ENCODE measurements around the gene HSF2BP.

HSF2BP gene

DNA sequence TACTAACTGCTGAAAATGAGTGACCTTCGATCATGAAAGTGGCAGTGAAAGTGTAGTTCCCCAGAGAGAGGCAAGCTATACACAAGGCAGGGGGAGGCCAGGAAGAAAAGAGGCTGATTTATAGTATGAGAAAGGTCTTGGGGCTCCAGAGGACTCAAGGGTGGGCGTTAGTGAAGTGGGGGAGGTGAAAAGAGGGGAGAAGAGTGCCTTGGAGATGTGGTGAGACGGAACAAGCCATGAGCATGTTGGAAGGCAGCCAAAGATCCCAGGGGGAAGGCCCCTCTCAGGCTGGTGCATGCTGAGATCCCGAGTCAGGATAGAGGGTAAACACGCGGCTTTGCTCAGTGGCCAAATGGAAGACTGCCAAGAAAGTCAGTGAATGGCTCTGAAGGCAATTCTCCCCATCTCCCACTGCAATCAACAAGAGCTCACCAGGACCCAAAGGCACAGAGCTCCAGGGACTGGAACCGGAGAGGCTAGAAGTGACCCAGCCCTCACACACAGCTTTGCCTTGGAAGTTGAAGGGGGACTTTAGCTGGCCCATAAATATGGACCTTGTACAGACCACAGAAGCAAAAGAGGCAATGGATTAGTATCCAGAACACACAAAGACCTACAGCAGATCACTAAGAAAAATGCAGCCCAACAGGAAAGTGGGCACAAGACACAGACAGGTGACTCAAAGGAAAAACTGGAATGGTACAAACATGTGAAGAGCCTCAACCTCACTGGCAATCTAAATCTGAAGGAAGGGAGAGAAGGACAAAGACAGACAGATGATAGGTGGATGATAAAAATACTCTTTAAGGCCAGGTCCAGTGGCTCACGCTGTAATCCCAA lies 49.6 kb downstream of the HSF2BP start:
- CTCF ChIA-PET, result no interaction called here
- DNase-seq (ENCODE audit: extremely low spot score), result peak; percentile 68
- POLR2A ChIA-PET, result no interaction called here
- TF ChIP-seq L3MBTL2 (conservative IDR thresholded peaks at IDR 0.05) (peak; percentile 67), FOXK2 (IDR thresholded peaks at IDR 0.05) (0 out of 2 replicates have a peak, but pooled peaks have one; percentile 64)
- TF ChIP-seq, protein P1, sequence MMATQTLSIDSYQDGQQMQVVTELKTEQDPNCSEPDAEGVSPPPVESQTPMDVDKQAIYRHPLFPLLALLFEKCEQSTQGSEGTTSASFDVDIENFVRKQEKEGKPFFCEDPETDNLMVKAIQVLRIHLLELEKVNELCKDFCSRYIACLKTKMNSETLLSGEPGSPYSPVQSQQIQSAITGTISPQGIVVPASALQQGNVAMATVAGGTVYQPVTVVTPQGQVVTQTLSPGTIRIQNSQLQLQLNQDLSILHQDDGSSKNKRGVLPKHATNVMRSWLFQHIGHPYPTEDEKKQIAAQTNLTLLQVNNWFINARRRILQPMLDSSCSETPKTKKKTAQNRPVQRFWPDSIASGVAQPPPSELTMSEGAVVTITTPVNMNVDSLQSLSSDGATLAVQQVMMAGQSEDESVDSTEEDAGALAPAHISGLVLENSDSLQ (IDR thresholded peaks at IDR 0.05), result no peak

GRCh38 chr21:43608664-43609063 lies 50.6 kb downstream of the HSF2BP start:
- no peak for DNase-seq (ENCODE audit: extremely low spot score)
- TF ChIP-seq BHLHE40 (IDR thresholded peaks at IDR 0.05; ENCODE audit: borderline replicate concordance), result no peak
- no peak for TF ChIP-seq L3MBTL2 (conservative IDR thresholded peaks at IDR 0.05)
- TF ChIP-seq NFRKB (IDR thresholded peaks at IDR 0.05), result no peak
- no peak for TF ChIP-seq FOXA1 (IDR thresholded peaks at IDR 0.05)
- no peak for TF ChIP-seq SP1 (IDR thresholded peaks at IDR 0.05)
- no peak for TF ChIP-seq CTBP1 (IDR thresholded peaks at IDR 0.05; ENCODE audit: borderline replicate concordance)
- no peak for TF ChIP-seq LEF1 (IDR thresholded peaks at IDR 0.05; ENCODE audit: borderline replicate concordance)
- TF ChIP-seq FOXK2 (IDR thresholded peaks at IDR 0.05), result no peak
- ChIA-PET POLR2A (no interaction called here), CTCF (no interaction called here)

DNA sequence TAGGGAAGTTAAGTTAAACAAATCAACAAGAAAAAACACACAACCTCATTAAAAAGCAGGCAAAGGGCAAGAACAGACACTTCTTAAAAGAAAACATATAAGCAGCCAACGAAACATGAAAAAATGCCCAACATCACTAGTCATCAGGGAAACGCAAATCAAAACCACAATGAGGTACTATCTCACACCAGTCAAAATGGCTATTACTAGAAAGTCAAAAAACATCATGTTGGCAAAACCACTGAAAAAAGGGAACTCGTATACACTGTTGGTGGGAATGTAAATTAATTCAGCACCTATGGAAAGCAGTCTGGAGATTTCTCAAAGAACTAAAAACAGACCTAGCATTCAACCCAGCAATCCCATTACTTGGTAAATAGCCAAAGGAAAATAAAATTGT lies 51.1 kb downstream of the HSF2BP start:
- CTCF ChIA-PET, result no interaction called here
- DNase-seq (ENCODE audit: extremely low spot score), result no peak
- TF ChIP-seq FOXM1 (IDR thresholded peaks at IDR 0.05; ENCODE audit: borderline replicate concordance) (no peak), FOXA1 (IDR thresholded peaks at IDR 0.05) (no peak), SP1 (IDR thresholded peaks at IDR 0.05) (no peak), TARDBP (IDR thresholded peaks at IDR 0.05) (no peak), HDGF (IDR thresholded peaks at IDR 0.05; ENCODE audit: borderline replicate concordance) (no peak), ZNF384 (IDR thresholded peaks at IDR 0.05) (no peak), L3MBTL2 (conservative IDR thresholded peaks at IDR 0.05) (no peak), BHLHE40 (IDR thresholded peaks at IDR 0.05; ENCODE audit: borderline replicate concordance) (no peak), ARNT (IDR thresholded peaks at IDR 0.05) (no peak), CTBP1 (IDR thresholded peaks at IDR 0.05; ENCODE audit: borderline replicate concordance) (no peak)
- POLR2A ChIA-PET, result no interaction called here

GRCh38 chr21:43605320-43606215 lies 53.7 kb downstream of the HSF2BP start:
- no peak for DNase-seq (ENCODE audit: extremely low spot score)
- POLR2A ChIA-PET, result interaction anchor here (1.4 kb wide), 1 partner anchor 9 kb away, joined by 3 read pairs; no protein-coding TSS in a partner anchor
- CTCF ChIA-PET, result no interaction called here
- no peak for TF ChIP-seq FOXA1 (IDR thresholded peaks at IDR 0.05)
- TF ChIP-seq L3MBTL2 (conservative IDR thresholded peaks at IDR 0.05), result no peak
- no peak for TF ChIP-seq ARNT (IDR thresholded peaks at IDR 0.05)
- TF ChIP-seq SUZ12 (IDR thresholded peaks at IDR 0.05), result no peak
- no peak for TF ChIP-seq ZNF384 (IDR thresholded peaks at IDR 0.05)
- TF ChIP-seq SP1 (IDR thresholded peaks at IDR 0.05), result no peak
- TF ChIP-seq, protein P1 (IDR thresholded peaks at IDR 0.05), result no peak
- TF ChIP-seq TARDBP (IDR thresholded peaks at IDR 0.05), result no peak
- TF ChIP-seq FOXK2 (IDR thresholded peaks at IDR 0.05), result no peak
- TF ChIP-seq ELF4 (IDR thresholded peaks at IDR 0.05), result no peak
- no peak for TF ChIP-seq BHLHE40 (IDR thresholded peaks at IDR 0.05; ENCODE audit: borderline replicate concordance)
- TF ChIP-seq NFRKB (IDR thresholded peaks at IDR 0.05), result no peak

GRCh38 chr21:43604505-43605204 lies 54.6 kb downstream of the HSF2BP start:
- CTCF ChIA-PET, result no interaction called here
- no peak for DNase-seq (ENCODE audit: extremely low spot score)
- TF ChIP-seq LEF1 (IDR thresholded peaks at IDR 0.05; ENCODE audit: borderline replicate concordance), result no peak
- TF ChIP-seq, protein P1 (IDR thresholded peaks at IDR 0.05), result no peak
- no peak for TF ChIP-seq NFRKB (IDR thresholded peaks at IDR 0.05)
- TF ChIP-seq TARDBP (IDR thresholded peaks at IDR 0.05), result no peak; the same call in 1 of the 2 replicates
- TF ChIP-seq FOXM1 (IDR thresholded peaks at IDR 0.05; ENCODE audit: borderline replicate concordance), result no peak
- TF ChIP-seq FOXA1 (IDR thresholded peaks at IDR 0.05), result no peak
- TF ChIP-seq CTBP1 (IDR thresholded peaks at IDR 0.05; ENCODE audit: borderline replicate concordance), result no peak
- no peak for TF ChIP-seq L3MBTL2 (conservative IDR thresholded peaks at IDR 0.05)
- no peak for TF ChIP-seq ARNT (IDR thresholded peaks at IDR 0.05)
- no peak for TF ChIP-seq FOXK2 (IDR thresholded peaks at IDR 0.05)
- TF ChIP-seq BHLHE40 (IDR thresholded peaks at IDR 0.05; ENCODE audit: borderline replicate concordance), result no peak
- TF ChIP-seq SP1 (IDR thresholded peaks at IDR 0.05), result no peak
- no peak for TF ChIP-seq ELF4 (IDR thresholded peaks at IDR 0.05)
- no peak for TF ChIP-seq SUZ12 (IDR thresholded peaks at IDR 0.05)
- TF ChIP-seq HDGF (IDR thresholded peaks at IDR 0.05; ENCODE audit: borderline replicate concordance), result no peak
- TF ChIP-seq ZNF384 (IDR thresholded peaks at IDR 0.05), result no peak
- POLR2A ChIA-PET, result no interaction called here

Measured in HEK293T (cell line).